ENCODE measurements around the gene ATP5IF1.
A peak's percentile ranks its signal among the peaks of the same experiment; 100 is the strongest.

Gene ATP5IF1

GRCh38 chr1:28236656-28237322, 865 bp downstream of the ATP5IF1 start:
- no peak for DNase-seq (ENCODE audit: low read depth)

- no peak for DNase-seq (ENCODE audit: low read depth)
These were observed 3.1 kb downstream of the ATP5IF1 start for GRCh38 chr1:28239004-28239403.

- no peak for DNase-seq (ENCODE audit: low read depth)
These were observed 4.1 kb downstream of the ATP5IF1 start for GRCh38 chr1:28240024-28240423.

DNA sequence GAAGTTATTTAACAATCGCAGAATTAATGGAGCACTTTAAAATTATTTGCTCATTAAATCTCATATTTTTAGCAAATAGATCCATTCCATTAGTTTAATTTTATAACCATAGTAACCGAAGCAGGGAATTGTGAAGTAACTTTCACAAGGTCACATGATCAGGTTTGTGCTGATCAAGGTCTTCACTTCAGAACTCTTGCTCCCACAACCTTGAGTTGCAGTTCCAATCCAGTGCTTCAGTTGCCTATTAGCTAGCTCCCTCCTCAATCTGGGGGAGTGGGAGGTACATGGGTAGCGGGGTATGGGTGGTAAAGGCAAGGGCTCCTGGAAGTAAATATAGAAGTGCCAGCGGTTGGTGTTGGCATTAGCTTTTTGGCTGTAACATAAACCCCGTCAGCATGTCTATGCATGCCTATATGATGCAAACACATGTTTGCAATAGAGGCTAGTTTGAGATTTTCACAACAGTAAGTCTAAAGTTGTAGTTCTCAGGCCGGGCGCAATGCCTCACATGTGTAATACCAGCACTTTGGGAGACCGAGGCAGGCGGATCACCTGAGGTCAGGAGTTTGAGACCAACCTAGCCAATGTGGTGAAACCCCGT, 5.8 kb downstream of the ATP5IF1 start:
- DNase-seq (ENCODE audit: low read depth) = no peak

- DNase-seq (ENCODE audit: low read depth) = no peak
These were observed 7.9 kb downstream of the ATP5IF1 start for GRCh38 chr1:28243685-28244311.

DNA sequence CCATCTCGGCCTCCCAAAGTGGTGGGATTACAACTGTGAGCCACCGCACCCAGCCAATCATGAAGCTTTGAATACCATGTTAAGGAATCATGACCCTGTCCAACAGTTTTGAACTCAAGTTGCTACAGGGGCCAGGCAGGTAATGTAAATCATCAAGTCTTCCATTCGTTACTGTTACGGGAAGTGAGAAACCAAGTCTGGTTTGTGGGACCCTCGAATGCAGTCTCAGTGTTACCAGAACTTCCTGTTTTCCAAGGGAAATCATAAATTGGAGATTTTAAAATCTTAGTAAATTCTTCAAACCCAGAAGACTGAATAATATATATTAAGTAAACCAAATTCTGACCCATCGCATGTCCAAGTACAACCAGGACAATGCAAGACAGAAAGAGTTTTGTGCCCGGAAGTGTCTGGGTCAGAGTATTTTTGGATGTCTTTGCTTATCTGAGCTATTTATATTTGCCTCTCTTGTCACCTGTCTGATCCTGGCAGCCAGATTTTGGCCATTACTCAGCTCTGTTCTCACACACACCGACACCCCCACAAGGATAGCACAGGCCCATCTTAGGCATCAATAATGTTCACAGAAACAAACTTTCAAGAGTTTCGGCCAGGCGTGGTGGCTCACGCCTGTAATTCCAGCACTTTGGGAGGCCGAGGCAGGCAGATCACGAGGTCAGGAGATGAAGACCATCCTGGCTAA, 8.8 kb downstream of the ATP5IF1 start:
- no peak for DNase-seq (ENCODE audit: low read depth)

GRCh38 chr1:28246427-28246832, 10.5 kb downstream of the ATP5IF1 start:
- DNase-seq (ENCODE audit: low read depth) = no peak

DNA sequence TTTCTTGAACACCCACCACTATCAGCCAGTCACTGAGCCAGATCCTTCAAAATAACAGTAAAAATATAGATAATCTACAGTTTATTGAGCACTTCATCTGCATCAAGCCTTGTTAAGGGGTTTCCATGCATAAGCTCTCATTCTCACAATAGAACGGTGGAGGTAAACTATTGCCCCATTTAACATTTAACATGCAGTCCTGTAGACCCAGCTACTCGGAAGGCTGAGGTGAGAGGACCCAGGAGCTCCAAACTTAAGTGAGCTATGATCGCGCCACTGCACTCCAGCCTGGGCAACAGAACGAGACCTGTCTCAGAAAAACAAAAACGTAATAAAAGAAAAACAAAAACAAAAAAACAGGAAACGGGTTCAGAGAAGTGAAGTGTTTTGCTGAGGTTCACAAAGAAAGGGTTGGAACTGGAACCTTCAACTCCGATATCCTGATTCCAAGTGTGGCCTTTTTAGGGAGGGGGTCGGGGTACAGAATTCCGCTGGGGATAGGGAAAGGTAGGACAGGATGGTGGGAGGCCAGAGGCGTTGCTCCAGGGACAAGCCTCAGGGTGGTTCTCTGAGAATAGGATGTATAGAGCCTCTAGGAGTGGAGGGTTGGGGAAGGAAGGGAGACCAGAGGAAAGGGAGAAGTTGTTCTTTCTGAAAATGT, 11.8 kb downstream of the ATP5IF1 start:
- no peak for DNase-seq (ENCODE audit: low read depth)

- DNase-seq (ENCODE audit: low read depth) = peak; percentile 68
These were observed 12.5 kb downstream of the ATP5IF1 start for GRCh38 chr1:28248273-28249012.

DNA sequence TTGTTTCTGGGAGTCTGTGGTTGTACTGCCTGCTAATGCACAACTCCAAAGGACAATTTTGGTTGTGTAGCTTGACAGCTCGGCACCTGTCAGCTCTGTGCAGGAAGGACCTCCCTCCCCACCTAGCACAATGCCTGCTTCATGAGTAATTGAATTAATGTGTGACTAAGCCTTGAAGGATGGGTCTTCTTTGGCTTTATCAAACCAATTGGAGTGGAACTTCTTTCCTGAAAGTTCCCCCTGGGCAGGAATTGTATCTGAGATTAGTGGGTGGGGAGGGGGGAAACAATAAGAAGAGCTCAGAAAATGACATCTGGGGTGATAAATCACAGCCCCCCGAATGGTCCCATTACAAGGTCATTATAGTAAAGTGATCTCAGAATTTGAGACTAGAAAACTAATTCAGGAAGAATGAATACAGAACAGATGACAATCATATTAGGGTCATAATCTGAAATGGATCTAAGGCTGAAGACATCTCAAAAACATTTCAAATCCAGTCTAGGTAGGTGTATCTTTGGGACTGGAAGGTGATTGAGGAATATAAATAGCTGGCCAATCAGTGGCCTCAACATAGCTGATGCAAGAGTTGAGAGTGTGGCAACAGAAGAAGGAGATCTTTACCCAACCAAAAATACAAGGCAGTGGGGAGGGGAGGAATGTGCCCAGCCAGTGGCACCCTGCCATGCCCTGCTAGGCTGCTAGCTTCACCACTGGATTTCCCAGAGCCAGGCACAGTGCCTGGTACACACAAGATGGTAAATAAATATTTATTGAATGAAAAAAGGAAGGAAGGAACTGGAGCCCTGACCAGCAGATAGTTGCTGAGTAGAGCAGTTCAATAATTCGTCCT, 13.3 kb downstream of the ATP5IF1 start:
- DNase-seq (ENCODE audit: low read depth) = no peak

GRCh38 chr1:28249866-28250295, 14.0 kb downstream of the ATP5IF1 start:
- no peak for DNase-seq (ENCODE audit: low read depth)

- DNase-seq (ENCODE audit: low read depth) = no peak
These were observed 20.4 kb downstream of the ATP5IF1 start for GRCh38 chr1:28256197-28256827.

GRCh38 chr1:28257736-28258135, 21.8 kb downstream of the ATP5IF1 start:
- no peak for DNase-seq (ENCODE audit: low read depth)

GRCh38 chr1:28258628-28259251, 22.8 kb downstream of the ATP5IF1 start:
- DNase-seq (ENCODE audit: low read depth) = no peak

DNA sequence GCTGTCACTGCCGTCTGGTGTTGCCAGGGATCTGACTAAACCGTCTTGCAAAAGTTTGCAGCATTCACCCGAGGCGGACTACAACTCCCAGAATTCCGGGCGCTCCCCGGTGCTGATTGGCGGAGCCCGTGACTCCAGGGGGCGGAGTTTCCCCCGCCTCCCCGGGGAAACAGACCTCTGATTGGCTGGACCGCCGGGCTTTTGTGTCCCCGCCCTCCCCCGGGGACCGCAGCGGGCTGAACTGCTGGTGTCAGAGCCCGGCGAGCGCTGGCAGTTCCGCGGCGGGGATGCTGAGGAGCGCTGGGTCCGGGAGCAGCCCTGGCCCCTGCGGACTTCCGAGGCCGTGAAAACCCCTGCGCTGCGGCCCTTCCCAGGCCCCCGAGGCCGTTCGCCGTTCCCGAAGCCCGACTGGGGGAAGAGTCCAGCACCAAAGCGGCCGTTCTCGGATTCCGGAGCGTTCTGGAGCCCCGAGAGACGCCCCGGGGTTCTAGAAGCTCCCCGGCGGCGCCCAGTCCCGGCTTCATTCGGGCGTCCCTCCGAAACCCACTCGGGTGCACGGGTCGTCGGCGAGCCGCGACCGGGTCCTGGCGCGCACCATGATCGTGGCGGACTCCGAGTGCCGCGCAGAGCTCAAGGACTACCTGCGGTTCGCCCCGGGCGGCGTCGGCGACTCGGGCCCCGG, 23.5 kb downstream of the ATP5IF1 start, which contains the start of gene SESN2:
Gene SESN2 (plus strand): TSS at position 267 of the 682 bp plus-strand sequence. CDS start 330 bp downstream, at position 597.
- DNase-seq (ENCODE audit: low read depth) = peak; percentile 99

- no peak for DNase-seq (ENCODE audit: low read depth)
These were observed 24.2 kb downstream of the ATP5IF1 start for GRCh38 chr1:28259934-28260802.

DNA sequence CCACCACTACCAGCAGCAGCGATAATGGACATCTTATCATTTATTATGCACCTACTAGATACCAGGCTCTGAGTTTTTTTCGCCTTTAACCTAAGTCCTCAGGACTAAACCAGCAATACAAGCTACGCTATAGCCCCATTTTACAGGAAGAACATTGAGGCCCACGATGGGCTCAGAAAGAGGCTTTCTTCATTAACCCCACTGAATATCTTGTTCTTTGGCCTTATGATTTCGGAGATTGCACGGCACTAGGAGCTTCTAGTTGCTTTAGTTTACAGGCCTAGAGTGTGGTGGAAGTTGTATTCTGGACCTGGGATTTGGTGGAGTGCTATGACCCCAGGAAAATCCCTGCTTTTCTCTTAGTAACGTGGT, 24.9 kb downstream of the ATP5IF1 start:
- no peak for DNase-seq (ENCODE audit: low read depth)

GRCh38 chr1:28264897-28265296, 29.0 kb downstream of the ATP5IF1 start:
- no peak for DNase-seq (ENCODE audit: low read depth)
